Measurements from ENCODE around the gene MIDN.
A peak's percentile ranks its signal among the peaks of the same experiment; 100 is the strongest.

The MIDN gene

GRCh38 chr19:1211494-1212234, 36.7 kb upstream of the MIDN start:
- Histone ChIP-seq H3K4me2 (peak overlapping the region; percentile 90), H3K36me3 (peaks cover 68% of the 10 kb centered on the region), H3K27me3 (no peaks in the 10 kb centered on the region), H3K9me3 (no peaks in the 10 kb centered on the region), H3K4me3 (no peak overlapping the region), H3K4me1 (peaks cover 77% of the 10 kb centered on the region), H3K9ac (0 out of 2 replicates have a peak overlapping the region, but pooled peaks have one; percentile 41), H4K20me1 (peaks cover 100% of the 10 kb centered on the region), H3K27ac (peak overlapping the region; percentile 60)
- no peak for TF ChIP-seq Cebpa-rat (IDR thresholded peaks at IDR 0.05)

GRCh38 chr19:1213391-1214286, 34.7 kb upstream of the MIDN start:
- peaks cover 85% of the 10 kb centered on the region for H3K36me3 ChIP-seq
- H4K20me1 ChIP-seq = peaks cover 100% of the 10 kb centered on the region
- H3K9ac ChIP-seq = peak overlapping the region; percentile 77
- no peaks in the 10 kb centered on the region for H3K9me3 ChIP-seq
- peak overlapping the region; percentile 90 for H3K4me2 ChIP-seq
- H3K27me3 ChIP-seq = no peaks in the 10 kb centered on the region
- TF ChIP-seq Cebpa-rat (IDR thresholded peaks at IDR 0.05) = no peak
- peak overlapping the region; percentile 86 for H3K27ac ChIP-seq
- peaks cover 77% of the 10 kb centered on the region for H3K4me1 ChIP-seq
- peak overlapping the region; percentile 33 for H3K4me3 ChIP-seq

GRCh38 chr19:1214299-1214861, 34.0 kb upstream of the MIDN start:
- peak overlapping the region; percentile 77 for H3K9ac ChIP-seq
- no peak for TF ChIP-seq Cebpa-rat (IDR thresholded peaks at IDR 0.05)
- H3K27me3 ChIP-seq = no peaks in the 10 kb centered on the region
- H3K36me3 ChIP-seq = peaks cover 82% of the 10 kb centered on the region
- no peaks in the 10 kb centered on the region for H3K9me3 ChIP-seq
- peaks cover 98% of the 10 kb centered on the region for H4K20me1 ChIP-seq
- peak overlapping the region; percentile 90 for H3K4me2 ChIP-seq
- peaks cover 74% of the 10 kb centered on the region for H3K4me1 ChIP-seq
- H3K4me3 ChIP-seq = peak overlapping the region; percentile 33; the same call in 1 of the 2 replicates
- H3K27ac ChIP-seq = peak overlapping the region; percentile 86

GRCh38 chr19:1214862-1215731, 33.3 kb upstream of the MIDN start:
- Histone ChIP-seq H3K9ac (peak overlapping the region; percentile 77), H3K27ac (peak overlapping the region; percentile 86), H4K20me1 (peaks cover 98% of the 10 kb centered on the region), H3K36me3 (peaks cover 82% of the 10 kb centered on the region), H3K4me1 (peaks cover 67% of the 10 kb centered on the region), H3K4me2 (peak overlapping the region; percentile 90), H3K27me3 (no peaks in the 10 kb centered on the region), H3K4me3 (no peak overlapping the region), H3K9me3 (no peaks in the 10 kb centered on the region)
- TF ChIP-seq Cebpa-rat (IDR thresholded peaks at IDR 0.05) = no peak

GRCh38 chr19:1216756-1217155, 31.6 kb upstream of the MIDN start:
- Histone ChIP-seq H4K20me1 (peaks cover 98% of the 10 kb centered on the region), H3K4me2 (no peak overlapping the region), H3K4me3 (no peak overlapping the region), H3K36me3 (peaks cover 82% of the 10 kb centered on the region), H3K9me3 (no peaks in the 10 kb centered on the region), H3K27ac (no peak overlapping the region), H3K9ac (no peak overlapping the region), H3K4me1 (peaks cover 52% of the 10 kb centered on the region), H3K27me3 (no peaks in the 10 kb centered on the region)
- no peak for TF ChIP-seq Cebpa-rat (IDR thresholded peaks at IDR 0.05)

- Histone ChIP-seq H3K27ac (no peak overlapping the region), H4K20me1 (peaks cover 98% of the 10 kb centered on the region), H3K9me3 (no peaks in the 10 kb centered on the region), H3K9ac (no peak overlapping the region), H3K36me3 (peaks cover 82% of the 10 kb centered on the region), H3K4me1 (peaks cover 49% of the 10 kb centered on the region), H3K4me3 (no peak overlapping the region), H3K27me3 (no peaks in the 10 kb centered on the region), H3K4me2 (no peak overlapping the region)
- TF ChIP-seq Cebpa-rat (IDR thresholded peaks at IDR 0.05) = no peak
These were observed 31.0 kb upstream of the MIDN start for GRCh38 chr19:1217366-1217765.

GRCh38 chr19:1218751-1219567, 29.4 kb upstream of the MIDN start:
- no peak for TF ChIP-seq Cebpa-rat (IDR thresholded peaks at IDR 0.05)
- peaks cover 98% of the 10 kb centered on the region for H4K20me1 ChIP-seq
- H3K4me2 ChIP-seq = no peak overlapping the region
- no peaks in the 10 kb centered on the region for H3K9me3 ChIP-seq
- H3K36me3 ChIP-seq = peaks cover 94% of the 10 kb centered on the region
- H3K27ac ChIP-seq = peak overlapping the region; percentile 35; the same call in 1 of the 2 replicates
- H3K4me1 ChIP-seq = peaks cover 41% of the 10 kb centered on the region
- no peak overlapping the region for H3K4me3 ChIP-seq
- no peaks in the 10 kb centered on the region for H3K27me3 ChIP-seq
- peak overlapping the region; percentile 34; the same call in 1 of the 2 replicates for H3K9ac ChIP-seq

- Histone ChIP-seq H3K4me2 (no peak overlapping the region), H3K9me3 (no peaks in the 10 kb centered on the region), H4K20me1 (peaks cover 98% of the 10 kb centered on the region), H3K9ac (no peak overlapping the region), H3K27me3 (no peaks in the 10 kb centered on the region), H3K36me3 (peaks cover 95% of the 10 kb centered on the region), H3K27ac (no peak overlapping the region), H3K4me1 (peaks cover 31% of the 10 kb centered on the region), H3K4me3 (no peak overlapping the region)
- TF ChIP-seq Cebpa-rat (IDR thresholded peaks at IDR 0.05) = no peak
These were observed 28.5 kb upstream of the MIDN start for GRCh38 chr19:1219786-1220476.
